KOPT-K1 (cell line): ENCODE measurements around the gene CCDC6.
"Not testable (repeated sequence)": the region's sequence is repeated elsewhere in the genome, so short reads cannot be mapped to it uniquely, and the experiment has no call there.

ENCODE experiments used
- H3K27ac ChIP-seq: fragments of 200-600 bp; sonication (generic); 2 replicates; pipeline ENCODE4 v1.5.1; 2016; ENCODE audit warnings: antibody characterized with exemption, mild to moderate bottlenecking, low read depth, low read length; ENCODE audit not compliant: poor library complexity, severe bottlenecking
- H3K36me3 ChIP-seq: fragments of 200-600 bp; sonication (generic); 2 replicates; pipeline ENCODE4 v1.5.1; 2017; ENCODE audit warnings: antibody characterized with exemption, mild to moderate bottlenecking, low read length, moderate library complexity; ENCODE audit not compliant: insufficient read depth
- H3K9me3 ChIP-seq: fragments of 200-600 bp; sonication (generic); 2 replicates; pipeline ENCODE4 v1.5.1; 2017; ENCODE audit warnings: antibody characterized with exemption, low read length, mild to moderate bottlenecking; ENCODE audit not compliant: insufficient read depth, poor library complexity, severe bottlenecking

The CCDC6 gene

GRCh38 chr10:59898125-59898835 is 8.1 kb downstream of the CCDC6 start:
- H3K36me3 ChIP-seq, result peaks cover 8% of the 10 kb centered on the region; the same call in 1 of the 2 replicates
- H3K27ac ChIP-seq, result no peak overlapping the region
- H3K9me3 ChIP-seq, result no peaks in the 10 kb centered on the region

DNA sequence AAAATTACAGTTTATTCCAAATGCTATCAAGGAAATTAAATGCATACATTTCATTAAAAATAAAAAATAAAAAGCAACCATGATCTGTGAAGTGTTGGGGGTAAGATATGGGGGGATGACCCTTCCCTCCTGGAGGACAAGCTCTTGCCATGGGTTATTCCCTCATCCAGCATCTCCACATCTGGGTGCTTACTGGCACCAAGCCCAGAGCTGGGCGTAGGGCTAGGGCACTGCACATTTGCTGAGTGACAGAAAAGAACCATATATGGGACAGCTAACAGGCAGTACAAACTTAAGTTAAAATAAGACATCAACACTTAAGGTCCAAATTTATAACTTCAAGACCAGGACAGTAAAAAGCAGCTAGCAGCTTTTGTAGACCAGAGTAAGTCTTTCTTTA is 10.2 kb downstream of the CCDC6 start:
- Histone ChIP-seq H3K27ac (no peak overlapping the region), H3K9me3 (no peaks in the 10 kb centered on the region), H3K36me3 (peaks cover 8% of the 10 kb centered on the region; the same call in 1 of the 2 replicates)

- Histone ChIP-seq H3K36me3 (peaks cover 8% of the 10 kb centered on the region; the same call in 1 of the 2 replicates), H3K27ac (no peak overlapping the region), H3K9me3 (no peaks in the 10 kb centered on the region)
These were observed 10.7 kb downstream of the CCDC6 start for GRCh38 chr10:59895629-59896116.

DNA sequence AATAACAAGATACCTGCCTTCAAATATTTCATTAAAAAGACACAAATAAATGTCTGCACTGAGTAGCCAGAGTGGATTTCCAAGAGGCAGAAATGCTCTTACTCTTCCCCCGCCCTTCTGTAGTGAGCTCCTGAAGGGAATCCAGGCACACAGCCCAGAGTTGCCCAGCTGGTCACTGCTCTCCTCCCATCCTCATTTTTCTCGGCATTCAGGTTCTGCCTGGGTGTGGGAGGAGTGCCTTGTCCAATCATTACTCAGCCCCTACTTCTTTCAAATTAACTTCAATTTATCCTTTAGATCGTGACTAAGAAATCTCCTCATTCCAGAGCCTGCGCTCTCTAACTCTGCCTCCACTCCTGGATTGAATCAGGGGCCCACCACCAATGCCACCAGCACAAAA is 12.2 kb downstream of the CCDC6 start:
- Histone ChIP-seq H3K27ac (no peak overlapping the region), H3K36me3 (peaks cover 13% of the 10 kb centered on the region; the same call in 1 of the 2 replicates), H3K9me3 (no peaks in the 10 kb centered on the region)

- no peaks in the 10 kb centered on the region for H3K9me3 ChIP-seq
- no peak overlapping the region for H3K27ac ChIP-seq
- peaks cover 15% of the 10 kb centered on the region; the same call in 1 of the 2 replicates for H3K36me3 ChIP-seq
These were observed 13.7 kb downstream of the CCDC6 start for GRCh38 chr10:59892697-59893096.

DNA sequence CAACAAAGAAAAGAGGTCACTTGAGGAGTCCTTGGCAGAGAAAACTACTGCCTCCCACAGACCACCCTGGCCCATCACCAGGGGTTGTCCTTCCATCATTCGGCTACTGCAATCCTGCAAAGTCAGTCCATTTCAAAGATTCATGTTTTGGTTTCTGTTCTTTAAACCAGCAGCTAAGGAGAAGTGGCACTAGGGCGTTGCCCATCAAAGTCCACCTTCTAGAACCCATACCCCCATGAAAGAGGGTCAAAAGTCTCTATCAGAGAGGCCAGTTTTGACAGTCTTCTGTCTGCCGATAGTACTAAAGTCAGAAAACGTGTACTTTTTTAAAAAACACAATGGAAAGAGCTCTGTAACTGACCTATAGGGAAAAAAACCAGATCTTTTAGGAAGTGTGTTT is 14.4 kb downstream of the CCDC6 start:
- no peaks in the 10 kb centered on the region for H3K9me3 ChIP-seq
- H3K36me3 ChIP-seq, result peaks cover 15% of the 10 kb centered on the region; the same call in 1 of the 2 replicates
- H3K27ac ChIP-seq, result no peak overlapping the region

GRCh38 chr10:59891349-59891748 is 15.0 kb downstream of the CCDC6 start:
- no peak overlapping the region for H3K27ac ChIP-seq
- no peaks in the 10 kb centered on the region for H3K9me3 ChIP-seq
- H3K36me3 ChIP-seq, result peaks cover 15% of the 10 kb centered on the region; the same call in 1 of the 2 replicates

DNA sequence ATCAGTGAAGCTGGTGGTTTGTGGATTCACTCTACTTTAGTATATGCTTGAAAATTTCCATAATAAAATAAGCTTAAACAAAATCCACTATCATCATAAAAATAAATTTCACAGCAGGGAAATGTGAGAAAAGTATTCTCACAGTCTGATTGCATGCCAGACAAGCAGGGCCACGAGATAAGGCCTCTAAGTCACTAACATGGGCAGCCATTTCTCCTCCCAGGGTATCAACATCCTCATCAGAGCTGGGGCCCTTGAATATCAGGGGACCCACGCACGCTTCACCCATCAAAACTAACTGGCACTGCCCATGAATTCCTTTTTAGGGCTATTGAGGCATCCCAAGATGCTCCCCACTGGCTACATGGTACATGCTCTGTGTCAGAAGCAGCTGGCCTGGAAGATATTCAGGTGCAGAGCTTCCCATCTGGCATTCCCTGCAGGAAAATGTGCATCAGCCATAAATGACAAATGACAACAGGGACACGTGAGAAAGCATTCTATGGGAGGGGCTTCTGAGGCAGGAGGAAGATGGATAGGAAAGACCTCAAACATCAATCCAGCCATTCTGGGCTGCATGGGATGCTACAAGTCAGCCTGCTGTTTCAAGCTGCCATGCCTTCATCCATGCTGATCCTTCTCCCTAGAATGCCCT is 17.4 kb downstream of the CCDC6 start:
- H3K9me3 ChIP-seq, result no peaks in the 10 kb centered on the region
- H3K27ac ChIP-seq, result no peak overlapping the region
- peaks cover 15% of the 10 kb centered on the region; the same call in 1 of the 2 replicates for H3K36me3 ChIP-seq

- no peak overlapping the region for H3K27ac ChIP-seq
- no peaks in the 10 kb centered on the region for H3K9me3 ChIP-seq
- peaks cover 15% of the 10 kb centered on the region; the same call in 1 of the 2 replicates for H3K36me3 ChIP-seq
These were observed 18.2 kb downstream of the CCDC6 start for GRCh38 chr10:59887972-59888640.

DNA sequence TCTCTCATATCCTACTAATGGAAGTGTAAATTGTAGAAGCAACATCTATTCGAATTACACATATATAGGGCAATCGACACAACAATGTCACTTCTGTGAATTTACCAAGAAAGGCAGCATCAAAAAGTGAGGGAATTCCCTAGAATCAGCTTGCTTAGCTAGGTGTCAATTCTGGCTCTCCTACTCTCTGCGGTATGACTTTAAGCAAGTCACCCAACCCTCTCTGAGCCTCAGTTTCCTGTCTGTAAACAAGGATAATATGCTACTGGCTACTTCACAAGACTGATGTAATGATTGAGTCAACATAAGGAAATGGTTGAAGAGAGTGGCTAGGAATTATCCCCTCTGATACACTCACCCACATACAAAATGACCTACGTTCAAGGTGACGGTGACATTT is 19.4 kb downstream of the CCDC6 start:
- Histone ChIP-seq H3K9me3 (no peaks in the 10 kb centered on the region), H3K27ac (no peak overlapping the region)

GRCh38 chr10:59885430-59886134 is 20.8 kb downstream of the CCDC6 start:
- Histone ChIP-seq H3K9me3 (no peaks in the 10 kb centered on the region), H3K27ac (no peak overlapping the region), H3K36me3 (peaks cover 15% of the 10 kb centered on the region; the same call in 1 of the 2 replicates)

More for the DNA sequence above, 19.4 kb downstream of the CCDC6 start:
- peaks cover 15% of the 10 kb centered on the region; the same call in 1 of the 2 replicates for H3K36me3 ChIP-seq

- not testable (repeated sequence) for H3K36me3 ChIP-seq, H3K27ac ChIP-seq
These were observed 21.5 kb downstream of the CCDC6 start for GRCh38 chr10:59884893-59885292.

GRCh38 chr10:59881640-59882039 is 24.7 kb downstream of the CCDC6 start:
- Histone ChIP-seq H3K36me3 (no peaks in the 10 kb centered on the region), H3K27ac (no peak overlapping the region), H3K9me3 (no peaks in the 10 kb centered on the region)

More at GRCh38 chr10:59884893-59885292, 21.5 kb downstream of the CCDC6 start:
- not testable (repeated sequence) for H3K9me3 ChIP-seq

DNA sequence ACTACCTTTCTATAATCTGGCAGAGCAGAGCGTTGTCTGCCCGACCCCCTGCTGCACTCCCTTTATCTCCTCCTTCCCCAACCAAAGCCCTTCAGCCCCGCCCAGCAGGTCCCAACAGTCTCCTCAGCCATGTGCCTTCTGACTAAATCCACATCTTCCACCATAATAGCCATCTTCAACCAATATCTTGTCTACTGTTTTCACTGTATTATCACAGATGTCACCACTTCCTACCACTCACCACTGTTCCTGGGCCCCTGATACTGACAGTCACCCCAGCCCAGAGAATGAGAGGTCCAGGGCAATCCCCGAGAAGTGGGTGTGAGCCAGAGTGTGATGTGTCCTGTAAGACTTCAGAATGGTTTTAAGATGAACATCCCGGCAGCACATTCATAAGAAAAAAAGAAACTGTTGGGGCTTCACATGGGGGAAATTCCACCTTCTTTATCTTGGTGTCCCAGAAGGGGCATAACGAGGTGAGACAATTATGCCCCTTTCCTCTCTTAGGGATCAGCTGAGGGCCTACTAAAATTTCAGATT is 25.3 kb downstream of the CCDC6 start:
- Histone ChIP-seq H3K27ac (no peak overlapping the region), H3K9me3 (no peaks in the 10 kb centered on the region), H3K36me3 (no peaks in the 10 kb centered on the region)
